ENCODE results near the gene CLVS2.

DNA sequence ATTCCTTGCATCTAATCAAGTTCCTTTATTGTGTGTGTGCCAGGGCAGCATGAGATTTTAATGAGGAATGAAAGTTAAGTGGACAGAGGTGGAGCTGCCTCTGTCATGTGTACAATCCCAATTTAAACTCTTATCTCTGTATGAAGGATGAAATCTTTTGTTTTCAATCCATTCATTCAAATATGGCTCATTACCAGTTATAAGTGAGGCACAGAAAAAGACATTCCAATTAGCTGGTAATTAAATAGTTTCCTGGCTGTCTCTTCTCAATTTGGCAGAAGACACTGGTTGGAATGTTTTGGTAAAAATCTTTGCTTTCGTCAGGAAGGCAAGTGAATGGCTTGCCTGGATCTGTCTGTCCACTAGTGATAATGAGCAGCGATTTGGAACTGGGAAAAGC is 46.4 kb downstream of the CLVS2 start:
- TF ChIP-seq, protein P1, sequence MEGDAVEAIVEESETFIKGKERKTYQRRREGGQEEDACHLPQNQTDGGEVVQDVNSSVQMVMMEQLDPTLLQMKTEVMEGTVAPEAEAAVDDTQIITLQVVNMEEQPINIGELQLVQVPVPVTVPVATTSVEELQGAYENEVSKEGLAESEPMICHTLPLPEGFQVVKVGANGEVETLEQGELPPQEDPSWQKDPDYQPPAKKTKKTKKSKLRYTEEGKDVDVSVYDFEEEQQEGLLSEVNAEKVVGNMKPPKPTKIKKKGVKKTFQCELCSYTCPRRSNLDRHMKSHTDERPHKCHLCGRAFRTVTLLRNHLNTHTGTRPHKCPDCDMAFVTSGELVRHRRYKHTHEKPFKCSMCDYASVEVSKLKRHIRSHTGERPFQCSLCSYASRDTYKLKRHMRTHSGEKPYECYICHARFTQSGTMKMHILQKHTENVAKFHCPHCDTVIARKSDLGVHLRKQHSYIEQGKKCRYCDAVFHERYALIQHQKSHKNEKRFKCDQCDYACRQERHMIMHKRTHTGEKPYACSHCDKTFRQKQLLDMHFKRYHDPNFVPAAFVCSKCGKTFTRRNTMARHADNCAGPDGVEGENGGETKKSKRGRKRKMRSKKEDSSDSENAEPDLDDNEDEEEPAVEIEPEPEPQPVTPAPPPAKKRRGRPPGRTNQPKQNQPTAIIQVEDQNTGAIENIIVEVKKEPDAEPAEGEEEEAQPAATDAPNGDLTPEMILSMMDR (IDR thresholded peaks at IDR 0.05): no peak
- no peak for TF ChIP-seq POLR2A (IDR thresholded peaks at IDR 0.05)

Measured in lower leg skin (tissue), 3 donors.